ENCODE measurements around the gene GSC2. TPM values are rescaled to one million over a fixed set of nuclear protein-coding genes. Genes with fewer than 3 reads are reported as not detected.

Gene GSC2
- total and polyA plus RNA-seq, 9 donors, result not detected

DNA sequence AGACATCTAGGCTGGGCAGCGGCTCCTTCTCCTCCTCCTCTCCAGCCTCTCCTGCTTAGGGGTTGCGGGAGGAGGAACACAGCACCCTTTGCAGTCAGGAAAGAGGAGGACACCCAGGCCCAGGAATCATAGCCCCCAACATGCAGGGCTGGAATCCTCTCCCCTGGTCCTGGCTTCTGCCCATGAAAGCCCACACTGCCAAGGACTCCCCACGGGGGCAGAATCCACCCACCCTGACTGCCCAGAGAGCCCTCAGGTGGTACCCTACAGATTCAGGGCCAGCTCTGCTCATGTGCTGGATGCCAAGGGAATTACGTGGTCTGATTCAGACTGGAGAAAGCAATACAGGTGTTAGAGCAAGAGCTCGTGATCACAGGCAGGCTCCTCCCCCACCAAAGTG is 10.1 kb downstream of the GSC2 start:
- WGBS, 3 donors, result 85 to 92% (median 87%) methylated on average over 5 of the region's 5 CpGs
- Histone ChIP-seq H3K4me1 (ENCODE audit: insufficient read depth) (peaks cover 2% of the 10 kb centered on the region), H3K27ac (no peak overlapping the region), H3K4me3 (no peak overlapping the region), H3K27me3 (no peaks in the 10 kb centered on the region), H3K9me3 (no peaks in the 10 kb centered on the region), H3K36me3 (no peaks in the 10 kb centered on the region)
- TF ChIP-seq POLR2A (IDR thresholded peaks at IDR 0.05) (no peak), EP300 (IDR thresholded peaks at IDR 0.05) (no peak)
- TF ChIP-seq, protein P1, sequence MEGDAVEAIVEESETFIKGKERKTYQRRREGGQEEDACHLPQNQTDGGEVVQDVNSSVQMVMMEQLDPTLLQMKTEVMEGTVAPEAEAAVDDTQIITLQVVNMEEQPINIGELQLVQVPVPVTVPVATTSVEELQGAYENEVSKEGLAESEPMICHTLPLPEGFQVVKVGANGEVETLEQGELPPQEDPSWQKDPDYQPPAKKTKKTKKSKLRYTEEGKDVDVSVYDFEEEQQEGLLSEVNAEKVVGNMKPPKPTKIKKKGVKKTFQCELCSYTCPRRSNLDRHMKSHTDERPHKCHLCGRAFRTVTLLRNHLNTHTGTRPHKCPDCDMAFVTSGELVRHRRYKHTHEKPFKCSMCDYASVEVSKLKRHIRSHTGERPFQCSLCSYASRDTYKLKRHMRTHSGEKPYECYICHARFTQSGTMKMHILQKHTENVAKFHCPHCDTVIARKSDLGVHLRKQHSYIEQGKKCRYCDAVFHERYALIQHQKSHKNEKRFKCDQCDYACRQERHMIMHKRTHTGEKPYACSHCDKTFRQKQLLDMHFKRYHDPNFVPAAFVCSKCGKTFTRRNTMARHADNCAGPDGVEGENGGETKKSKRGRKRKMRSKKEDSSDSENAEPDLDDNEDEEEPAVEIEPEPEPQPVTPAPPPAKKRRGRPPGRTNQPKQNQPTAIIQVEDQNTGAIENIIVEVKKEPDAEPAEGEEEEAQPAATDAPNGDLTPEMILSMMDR (IDR thresholded peaks at IDR 0.05), result no peak
- DNase-seq, result no peak
- intact Hi-C loops (cut with DNase I), result no loop called here

DNA sequence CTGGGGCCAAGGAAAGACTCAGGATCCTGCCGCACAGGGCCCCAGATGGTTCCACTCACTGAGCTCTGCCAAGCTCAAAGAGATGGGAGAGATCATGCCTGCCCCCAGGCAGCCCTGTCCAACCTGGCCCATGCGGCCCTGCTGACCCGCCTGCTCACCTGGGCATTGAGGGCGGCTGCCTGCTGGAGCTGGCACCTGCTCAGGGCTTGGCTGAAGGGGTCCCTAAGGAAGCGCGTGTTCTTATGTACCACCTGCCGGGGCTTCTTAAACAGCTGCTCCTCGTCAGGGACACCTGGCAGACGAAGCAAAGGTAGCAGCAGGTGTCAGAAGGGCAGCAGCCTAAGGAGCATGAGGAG is 11.1 kb downstream of the GSC2 start:
- no peak for TF ChIP-seq POLR2A (IDR thresholded peaks at IDR 0.05)
- TF ChIP-seq, protein P1 (IDR thresholded peaks at IDR 0.05), result no peak
- TF ChIP-seq EP300 (IDR thresholded peaks at IDR 0.05), result no peak
- peaks cover 2% of the 10 kb centered on the region for H3K4me1 ChIP-seq (ENCODE audit: insufficient read depth)
- H3K4me3 ChIP-seq, result no peak overlapping the region
- no peaks in the 10 kb centered on the region for H3K9me3 ChIP-seq
- no peak overlapping the region for H3K27ac ChIP-seq
- intact Hi-C loops (cut with DNase I), result no loop called here
- no peak for DNase-seq
- no peaks in the 10 kb centered on the region for H3K27me3 ChIP-seq
- no peaks in the 10 kb centered on the region for H3K36me3 ChIP-seq
- 84 to 90% (median 89%) methylated on average over 7 to 9 of the region's 9 CpGs for WGBS, 3 donors

DNA sequence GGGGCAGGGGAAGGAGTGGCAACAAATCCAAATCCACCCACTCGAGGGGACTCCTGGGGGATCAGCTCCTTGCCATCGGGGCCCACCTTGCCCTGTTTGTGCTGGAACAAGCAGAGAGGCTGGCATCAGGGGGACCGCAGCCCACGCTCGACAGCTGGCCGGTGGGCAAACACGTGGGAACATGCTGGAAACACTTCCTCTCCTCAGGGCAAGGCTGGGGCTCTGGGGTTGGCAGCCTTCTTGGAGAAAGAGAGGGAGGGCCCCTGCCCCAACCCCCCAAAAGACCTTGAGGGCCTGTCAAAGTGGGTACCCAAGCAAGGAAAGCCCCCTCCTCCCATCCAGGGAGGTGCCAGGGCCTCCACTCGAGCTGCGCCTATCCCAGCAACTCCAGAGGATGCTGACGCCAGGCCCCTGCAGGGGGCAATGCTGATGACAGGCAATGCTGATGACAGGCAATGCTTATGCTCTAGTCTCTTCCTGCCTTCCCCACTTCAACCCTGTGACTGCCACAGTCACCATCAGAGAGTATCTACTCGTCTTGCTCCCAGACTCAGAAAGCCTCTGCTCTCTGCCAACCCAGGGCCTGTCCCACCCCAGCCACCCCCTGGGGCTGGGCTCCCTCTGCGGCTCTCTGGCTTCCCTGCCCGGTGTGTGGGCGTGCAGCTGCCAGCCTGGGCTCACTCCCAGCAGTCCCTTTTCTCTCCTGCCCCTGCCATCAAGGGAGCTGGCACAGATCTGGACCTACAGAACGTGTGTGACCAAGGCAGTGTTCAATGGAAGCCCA is 11.7 kb downstream of the GSC2 start:
- Histone ChIP-seq H3K9me3 (no peaks in the 10 kb centered on the region), H3K27me3 (no peaks in the 10 kb centered on the region), H3K27ac (no peak overlapping the region), H3K4me1 (ENCODE audit: insufficient read depth) (no peaks in the 10 kb centered on the region), H3K4me3 (no peak overlapping the region), H3K36me3 (no peaks in the 10 kb centered on the region)
- no peak for TF ChIP-seq EP300 (IDR thresholded peaks at IDR 0.05)
- TF ChIP-seq, protein P1 (IDR thresholded peaks at IDR 0.05), result no peak
- TF ChIP-seq POLR2A (IDR thresholded peaks at IDR 0.05), result no peak
- DNase-seq, result no peak
- intact Hi-C loops (cut with DNase I), result no loop called here
- WGBS, 3 donors, result 87 to 91% (median 88%) methylated on average over 11 to 15 of the region's 15 CpGs

DNA sequence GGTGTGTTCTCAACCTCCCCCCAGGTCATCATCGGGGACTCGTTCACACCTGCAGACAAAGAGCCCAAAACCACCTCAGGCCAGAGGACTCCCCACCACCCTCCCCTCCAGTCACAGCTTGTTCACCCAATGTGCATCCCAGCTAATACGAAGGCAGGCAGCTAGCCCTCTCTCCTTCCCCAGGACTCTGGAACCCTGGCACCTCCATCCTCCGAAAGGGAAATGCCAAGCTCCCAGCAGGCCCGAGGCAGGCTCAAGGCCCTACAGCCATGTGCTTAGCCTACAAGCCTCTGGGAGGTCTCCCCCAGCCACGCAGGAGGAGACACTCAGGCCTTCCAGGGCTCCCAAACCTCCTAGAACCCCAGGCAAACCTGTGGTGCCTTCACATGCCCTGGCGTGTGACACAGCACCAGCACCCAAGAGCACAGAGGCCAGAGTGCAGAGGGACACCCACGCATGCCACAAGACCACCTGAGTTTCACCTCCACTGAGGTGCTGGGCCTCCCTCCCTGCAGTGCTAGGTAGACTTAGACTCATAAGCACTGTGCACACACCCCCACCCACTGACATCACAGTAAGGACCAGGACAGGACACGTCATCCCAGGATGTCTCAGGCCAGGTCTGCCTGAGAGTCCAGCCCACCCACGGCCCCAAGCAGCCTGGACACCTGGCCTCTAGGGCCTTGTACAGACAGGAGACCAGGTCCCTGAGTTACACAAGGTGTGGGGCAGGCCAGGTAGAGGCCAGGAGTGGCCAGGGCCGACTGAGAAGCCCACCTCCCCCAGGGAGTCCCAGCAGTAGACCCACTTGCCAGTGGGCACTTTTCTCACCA is 12.5 kb downstream of the GSC2 start:
- TF ChIP-seq EP300 (IDR thresholded peaks at IDR 0.05) (no peak), POLR2A (IDR thresholded peaks at IDR 0.05) (no peak)
- TF ChIP-seq, protein P1 (IDR thresholded peaks at IDR 0.05), result no peak

More for the DNA sequence above, 12.5 kb downstream of the GSC2 start:
- no peak overlapping the region for H3K4me3 ChIP-seq
- no peaks in the 10 kb centered on the region for H3K4me1 ChIP-seq (ENCODE audit: insufficient read depth)
- no peaks in the 10 kb centered on the region for H3K9me3 ChIP-seq
- 90 to 94% (median 92%) methylated on average over 10 to 11 of the region's 11 CpGs for WGBS, 3 donors
- no peaks in the 10 kb centered on the region for H3K27me3 ChIP-seq
- no peaks in the 10 kb centered on the region for H3K36me3 ChIP-seq
- no peak overlapping the region for H3K27ac ChIP-seq
- intact Hi-C loops (cut with DNase I), result no loop called here
- DNase-seq, result no peak

Data from ovary (tissue), 9 donors.